VCaP (cell line): Measurements from ENCODE around the gene CLIC5.

ENCODE experiments used
- H3K27ac ChIP-seq: fragments of 450-650 bp; 2 replicates; pipeline ENCODE4 v1.5.1; 2017
- CTCF ChIP-seq: fragments of 450-650 bp; conservative IDR thresholded peaks from 2 replicates; pipeline ENCODE4 v1.5.1; 2017; ENCODE audit warnings: mild to moderate bottlenecking, moderate library complexity

CLIC5 gene

DNA sequence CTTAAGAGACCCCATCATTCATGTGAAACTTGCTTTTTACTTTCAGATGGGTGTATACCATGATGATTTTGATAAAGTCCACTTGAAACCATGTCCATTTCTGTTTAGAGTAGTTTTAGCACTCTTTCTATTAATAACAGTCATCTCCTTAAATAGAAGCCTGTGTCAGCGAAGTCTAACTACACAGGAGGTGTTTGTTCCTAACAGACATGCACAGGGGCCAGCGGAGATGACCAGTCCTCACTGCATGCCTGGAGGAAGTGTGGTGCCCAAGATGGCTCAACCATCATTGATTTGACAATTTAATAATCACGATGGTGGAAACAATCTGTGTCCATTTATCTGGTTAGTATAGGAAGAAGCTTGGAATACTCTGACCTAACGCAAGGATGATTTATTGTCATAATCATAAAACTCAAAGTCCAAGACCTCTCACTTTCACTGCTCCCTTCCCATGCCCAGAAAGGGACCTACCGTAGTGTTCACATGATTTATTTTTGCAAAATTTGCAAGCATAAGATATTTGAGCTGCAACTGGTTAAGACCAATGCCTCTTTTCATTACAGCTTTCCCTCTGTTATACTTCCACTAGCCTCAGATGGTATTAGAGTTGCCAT is 31.0 kb upstream of the CLIC5 start:
- H3K27ac ChIP-seq, result no peak overlapping the region
- TF ChIP-seq CTCF, result no peak

- H3K27ac ChIP-seq, result no peak overlapping the region
- no peak for TF ChIP-seq CTCF
Measured at GRCh38 chr6:46044881-46045617, 29.4 kb upstream of the CLIC5 start.

DNA sequence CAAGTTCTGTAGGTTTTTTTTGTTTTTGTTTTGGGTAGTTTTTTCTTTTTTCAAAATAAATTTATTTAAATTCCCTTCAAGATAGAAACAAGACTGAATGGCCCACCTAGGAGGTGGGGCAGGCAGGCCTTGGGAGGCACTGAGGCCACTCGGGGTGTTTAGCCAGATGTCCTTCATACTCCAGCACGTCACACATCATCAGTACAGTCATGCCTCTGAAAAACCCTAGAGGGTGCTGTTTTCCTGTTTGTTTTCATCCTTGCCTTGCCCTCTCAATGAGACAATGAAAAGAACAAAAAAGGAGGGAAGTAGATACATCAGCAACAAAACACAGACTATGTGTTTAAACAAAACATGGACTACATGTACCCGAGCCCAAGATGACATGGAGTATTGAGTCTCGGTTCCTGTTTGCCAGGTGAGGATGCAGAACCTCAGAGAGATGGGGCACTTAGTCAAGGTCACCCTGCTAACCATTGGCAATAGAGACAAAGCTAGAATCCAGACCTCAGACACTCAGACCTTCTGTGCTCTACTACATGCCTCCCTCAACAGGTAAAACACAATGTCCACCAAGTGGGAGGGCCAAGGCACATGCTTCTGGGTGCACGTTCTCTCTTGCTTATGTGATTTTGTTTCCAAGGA is 26.8 kb upstream of the CLIC5 start:
- H3K27ac ChIP-seq, result no peak overlapping the region
- TF ChIP-seq CTCF, result peak; percentile 57

DNA sequence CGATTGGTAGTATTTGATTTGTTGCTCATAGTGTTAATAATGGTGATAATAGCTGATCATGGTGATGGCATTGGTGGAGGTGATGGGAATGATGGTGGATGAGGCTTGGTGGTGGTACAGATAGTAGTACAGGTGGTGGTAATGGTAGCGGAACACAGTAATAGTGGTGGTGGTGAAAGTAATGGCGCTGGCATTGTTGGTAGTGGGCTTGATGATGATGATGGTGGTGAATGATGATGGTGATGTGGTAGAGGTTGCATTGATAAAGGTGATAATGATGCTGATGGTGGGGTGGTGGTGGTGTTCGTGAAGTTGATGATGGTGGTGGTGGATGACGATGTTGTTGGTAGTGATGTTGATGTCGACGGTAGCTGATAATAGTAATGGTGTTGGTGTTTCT is 24.6 kb upstream of the CLIC5 start:
- H3K27ac ChIP-seq, result no peak overlapping the region
- no peak for TF ChIP-seq CTCF

- no peak overlapping the region for H3K27ac ChIP-seq
- TF ChIP-seq CTCF, result no peak
Measured at GRCh38 chr6:46039646-46040045, 24.0 kb upstream of the CLIC5 start.

GRCh38 chr6:46036911-46037310 is 21.3 kb upstream of the CLIC5 start:
- no peak overlapping the region for H3K27ac ChIP-seq

More at GRCh38 chr6:46036911-46037310, 21.3 kb upstream of the CLIC5 start:
- TF ChIP-seq CTCF, result no peak
